HL-60 (cell line): ENCODE results near the gene NDUFA5.

Source experiments
- POLR2AphosphoS5 ChIP-seq: IDR thresholded peaks from 2 replicates; pipeline ENCODE4 v1.6.1; 2012; ENCODE audit warnings: low read depth
- TF ChIP-seq, protein P1 (sequence below): IDR thresholded peaks from one replicate; pipeline ENCODE4 v1.5.1; 2011; ENCODE audit warnings: low read length, control low read depth, inconsistent platforms; ENCODE audit not compliant: insufficient read depth

DNA sequence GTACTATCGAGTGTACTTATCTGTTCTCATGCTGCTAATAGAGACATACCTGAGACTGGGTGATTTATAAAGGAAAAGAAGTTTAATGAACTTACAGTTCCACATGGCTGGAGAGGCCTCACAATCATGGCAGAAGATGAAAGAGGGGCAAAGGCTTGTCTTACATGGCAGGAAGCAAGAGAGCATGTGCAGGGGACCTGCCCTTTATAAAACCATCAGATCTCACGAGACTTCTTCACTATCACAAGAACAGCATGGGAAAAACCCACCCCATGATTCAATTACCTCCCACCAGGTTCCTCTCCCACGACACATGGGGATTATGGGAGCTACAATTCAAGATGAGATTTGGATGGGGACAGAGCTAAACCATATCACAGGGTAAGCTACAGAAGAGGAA lies 4.5 kb downstream of the NDUFA5 start:
- no peak for TF ChIP-seq POLR2AphosphoS5
- TF ChIP-seq, protein P1, sequence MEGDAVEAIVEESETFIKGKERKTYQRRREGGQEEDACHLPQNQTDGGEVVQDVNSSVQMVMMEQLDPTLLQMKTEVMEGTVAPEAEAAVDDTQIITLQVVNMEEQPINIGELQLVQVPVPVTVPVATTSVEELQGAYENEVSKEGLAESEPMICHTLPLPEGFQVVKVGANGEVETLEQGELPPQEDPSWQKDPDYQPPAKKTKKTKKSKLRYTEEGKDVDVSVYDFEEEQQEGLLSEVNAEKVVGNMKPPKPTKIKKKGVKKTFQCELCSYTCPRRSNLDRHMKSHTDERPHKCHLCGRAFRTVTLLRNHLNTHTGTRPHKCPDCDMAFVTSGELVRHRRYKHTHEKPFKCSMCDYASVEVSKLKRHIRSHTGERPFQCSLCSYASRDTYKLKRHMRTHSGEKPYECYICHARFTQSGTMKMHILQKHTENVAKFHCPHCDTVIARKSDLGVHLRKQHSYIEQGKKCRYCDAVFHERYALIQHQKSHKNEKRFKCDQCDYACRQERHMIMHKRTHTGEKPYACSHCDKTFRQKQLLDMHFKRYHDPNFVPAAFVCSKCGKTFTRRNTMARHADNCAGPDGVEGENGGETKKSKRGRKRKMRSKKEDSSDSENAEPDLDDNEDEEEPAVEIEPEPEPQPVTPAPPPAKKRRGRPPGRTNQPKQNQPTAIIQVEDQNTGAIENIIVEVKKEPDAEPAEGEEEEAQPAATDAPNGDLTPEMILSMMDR, result no peak
